Common myeloid progenitor, CD34-positive (primary cell): ENCODE measurements around the gene AIF1L.
A peak's percentile ranks its signal among the peaks of the same experiment; 100 is the strongest.
"Not testable (repeated sequence)": the region's sequence is repeated elsewhere in the genome, so short reads cannot be mapped to it uniquely, and the experiment has no call there.

Experiments
- CTCF ChIA-PET: fragments of 350-600 bp; sonication (Branson Sonifier 250); formaldehyde crosslinking; loops from one replicate; lab custom pipeline; 2021; ENCODE audit warnings: antibody characterized with exemption; lab: Charles Lee
- POLR2A ChIA-PET: fragments of 350-600 bp; sonication (Branson Sonifier 250); formaldehyde crosslinking; loops from one replicate; lab custom pipeline; 2021; ENCODE audit warnings: antibody characterized with exemption; lab: Charles Lee
- DNase-seq, 3 donors: peaks; one replicate each; pipeline versions ENCODE4 v3.0.0 to v3.0.0-alpha.2; 2013
- H3K27ac ChIP-seq, 2 experiments: 1 replicate in 1 of 2; 2 replicates in 1 of 2; pipeline ENCODE4 v1.7.0; 2013; ENCODE audit warnings: inconsistent platforms in 2 of 2, low read length in 2 of 2, mild to moderate bottlenecking in 2 of 2, low read depth in 1 of 2, moderate library complexity in 1 of 2; ENCODE audit not compliant: severe bottlenecking in 2 of 2, insufficient read depth in 1 of 2, poor library complexity in 1 of 2
- H3K27me3 ChIP-seq, 5 experiments: replicated peaks in 2 of 5; 1 replicate in 3 of 5; 2 replicates in 2 of 5; pipeline versions ENCODE4 v1.6.1 to v1.7.0; 2013; ENCODE audit warnings: low read length in 4 of 5, mild to moderate bottlenecking in 2 of 5, moderate library complexity in 2 of 5, inconsistent platforms in 1 of 5; ENCODE audit not compliant: insufficient read depth in 5 of 5, control insufficient read depth in 4 of 5
- H3K36me3 ChIP-seq, 4 experiments: 1 replicate in 2 of 4; 2 replicates in 2 of 4; pipeline versions ENCODE4 v1.6.1 to v1.7.0; 2013; ENCODE audit warnings: low read length in 3 of 4, control low read depth in 1 of 4, mild to moderate bottlenecking in 1 of 4; ENCODE audit not compliant: control insufficient read depth in 4 of 4, insufficient read depth in 4 of 4
- H3K4me1 ChIP-seq, 4 experiments: 1 replicate in 3 of 4; 2 replicates in 1 of 4; pipeline versions ENCODE4 v1.6.1 to v1.7.1; 2013; ENCODE audit warnings: low read length in 3 of 4, mild to moderate bottlenecking in 3 of 4, control low read depth in 1 of 4, inconsistent platforms in 1 of 4, moderate library complexity in 1 of 4; ENCODE audit not compliant: control insufficient read depth in 4 of 4, insufficient read depth in 4 of 4; ENCODE audit errors: control extremely low read depth in 1 of 4
- H3K4me3 ChIP-seq, 7 experiments: 1 replicate in 4 of 7; 2 replicates in 3 of 7; pipeline versions ENCODE4 v1.5.1 to v1.7.0; 2013; ENCODE audit warnings: mild to moderate bottlenecking in 7 of 7, low read length in 6 of 7, moderate library complexity in 6 of 7, inconsistent platforms in 2 of 7, low read depth in 2 of 7, control low read depth in 1 of 7; ENCODE audit not compliant: insufficient read depth in 4 of 7, control insufficient read depth in 1 of 7; ENCODE audit errors: extremely low read depth in 1 of 7
- H3K9me3 ChIP-seq, 5 experiments: 1 replicate in 4 of 5; 2 replicates in 1 of 5; pipeline versions ENCODE4 v1.6.1 to v1.7.1; 2013; ENCODE audit warnings: low read length in 4 of 5, mild to moderate bottlenecking in 2 of 5, inconsistent platforms in 1 of 5, low read depth in 1 of 5, moderate library complexity in 1 of 5; ENCODE audit not compliant: control insufficient read depth in 4 of 5, insufficient read depth in 2 of 5; ENCODE audit errors: control extremely low read depth in 1 of 5
- WGBS: methylation state at CpG from one replicate; pipeline ENCODE4 v1.1.5; 2013; ENCODE audit not compliant: insufficient coverage; 5-methylcytosine and 5-hydroxymethylcytosine counted together

AIF1L gene

DNA sequence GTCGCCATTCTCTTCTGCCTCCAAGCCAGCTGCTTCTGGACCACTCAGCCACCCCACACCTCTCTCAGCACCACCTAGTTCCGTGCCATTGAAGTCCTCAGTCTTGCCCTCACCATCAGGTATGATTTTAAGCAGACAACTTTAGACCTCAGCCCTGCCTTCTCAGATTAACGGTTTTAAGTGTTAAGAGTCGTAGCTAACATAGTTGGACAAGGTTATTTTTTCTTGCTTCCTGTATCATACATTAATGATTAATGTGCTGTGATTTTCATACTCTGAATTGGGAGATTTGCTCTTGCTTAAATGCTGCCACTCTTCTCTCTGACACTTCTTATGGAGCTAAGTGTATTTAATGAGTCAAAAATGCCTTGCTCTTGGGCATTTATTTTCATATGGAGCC, 49.9 kb downstream of the AIF1L start:
- Histone ChIP-seq H3K4me3 (no peak overlapping the region), H3K4me1 (peaks cover 0 to 18% (median 14%) of the 10 kb centered on the region in 4 experiments), H3K9me3 (no peaks in the 10 kb centered on the region), H3K27ac (no peak overlapping the region), H3K27me3 (no peaks in the 10 kb centered on the region), H3K36me3 (peaks cover 38 to 85% (median 60%) of the 10 kb centered on the region in 4 experiments)
- POLR2A ChIA-PET: no interaction called here
- DNase-seq: no peak
- CTCF ChIA-PET: interaction anchor here (0.9 to 1.1 kb wide), 2 partner anchors 11 to 191 kb away, joined by 3 read pairs; no protein-coding TSS in a partner anchor
- WGBS: 100% methylated on average over 2 of the region's 4 CpGs

GRCh38 chr9:131148276-131148675, 51.9 kb downstream of the AIF1L start:
- Histone ChIP-seq H3K27ac (peak overlapping the region; percentile 2 to 5), H3K27me3 (no peaks in the 10 kb centered on the region), H3K4me3 (no peak overlapping the region), H3K36me3 (peaks cover 39 to 91% (median 65%) of the 10 kb centered on the region in 4 experiments), H3K4me1 (peaks cover 0 to 18% (median 14%) of the 10 kb centered on the region in 4 experiments), H3K9me3 (no peaks in the 10 kb centered on the region)
- POLR2A ChIA-PET: no interaction called here
- CTCF ChIA-PET: no interaction called here
- no peak for DNase-seq
- WGBS: no CpG with 5 or more reads among the region's 3 CpGs

- POLR2A ChIA-PET: interaction anchor here (0.7 to 1.0 kb wide), 2 partner anchors 11 to 24 kb away, joined by 3 read pairs; partner anchors contain the start of gene NUP214
- H3K36me3 ChIP-seq: peaks cover 39 to 95% (median 68%) of the 10 kb centered on the region in 4 experiments
- CTCF ChIA-PET: interaction anchor here (1.4 to 1.6 kb wide), 2 partner anchors 9 to 31 kb away, joined by 3 read pairs; no protein-coding TSS in a partner anchor
Measured at GRCh38 chr9:131148966-131149687, 52.8 kb downstream of the AIF1L start.

GRCh38 chr9:131149688-131150053, 53.3 kb downstream of the AIF1L start:
- peaks cover 44 to 95% (median 70%) of the 10 kb centered on the region in 4 experiments for H3K36me3 ChIP-seq
- DNase-seq: peak; percentile 36 to 89 (median 78)
- peaks cover 0 to 18% (median 8%) of the 10 kb centered on the region in 4 experiments for H3K4me1 ChIP-seq
- no peak overlapping the region for H3K4me3 ChIP-seq
- H3K27me3 ChIP-seq: no peaks in the 10 kb centered on the region
- ChIA-PET CTCF (interaction anchor here (1.4 to 1.6 kb wide), 2 partner anchors 8 to 30 kb away, joined by 3 read pairs; no protein-coding TSS in a partner anchor), POLR2A (interaction anchor here (0.7 to 1.0 kb wide), 2 partner anchors 11 to 24 kb away, joined by 3 read pairs; partner anchors contain the start of gene NUP214)
- WGBS: 7% methylated on average over 3 of the region's 5 CpGs
- no peaks in the 10 kb centered on the region for H3K9me3 ChIP-seq
- peak overlapping the region; percentile 17 to 73 for H3K27ac ChIP-seq

More at GRCh38 chr9:131148966-131149687, 52.8 kb downstream of the AIF1L start:
- H3K27ac ChIP-seq: peak overlapping the region; percentile 17 to 73
- 90% methylated on average over 2 of the region's 7 CpGs for WGBS
- no peak for DNase-seq
- H3K9me3 ChIP-seq: no peaks in the 10 kb centered on the region
- no peaks in the 10 kb centered on the region for H3K27me3 ChIP-seq
- H3K4me1 ChIP-seq: peaks cover 0 to 18% (median 11%) of the 10 kb centered on the region in 4 experiments
- H3K4me3 ChIP-seq: no peak overlapping the region

DNA sequence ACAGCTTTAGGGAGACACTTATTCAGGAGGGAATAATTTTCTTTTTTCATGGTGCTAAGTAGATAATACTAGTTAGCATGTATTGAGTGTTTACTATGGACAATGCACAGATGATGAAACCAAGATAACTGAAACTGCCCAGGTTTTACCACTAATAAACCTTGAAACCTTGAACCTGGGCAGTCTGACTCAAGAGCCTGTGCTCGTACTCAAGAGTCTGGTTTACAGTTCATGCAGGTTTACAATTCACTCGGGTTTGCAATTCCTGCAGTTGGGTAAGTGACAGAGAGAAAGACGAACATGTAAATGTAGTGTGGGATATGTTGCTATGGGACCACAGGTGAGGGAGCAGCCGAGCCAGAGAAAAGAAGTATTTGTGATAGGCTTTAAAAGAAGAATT, 57.3 kb downstream of the AIF1L start:
- POLR2A ChIA-PET: no interaction called here
- H3K9me3 ChIP-seq: no peaks in the 10 kb centered on the region
- 100% methylated on average over 3 of the region's 4 CpGs for WGBS
- H3K4me3 ChIP-seq: no peak overlapping the region
- no peak for DNase-seq
- no peak overlapping the region for H3K27ac ChIP-seq
- peaks cover 22 to 79% (median 53%) of the 10 kb centered on the region in 4 experiments for H3K36me3 ChIP-seq
- no peaks in the 10 kb centered on the region for H3K27me3 ChIP-seq
- CTCF ChIA-PET: interaction anchor here (1.2 kb wide), 1 partner anchor 12 kb away, joined by 3 read pairs; no protein-coding TSS in a partner anchor
- peaks cover 0 to 18% (median 8%) of the 10 kb centered on the region in 4 experiments for H3K4me1 ChIP-seq

GRCh38 chr9:131158673-131159072, 62.3 kb downstream of the AIF1L start:
- DNase-seq, H3K4me3 ChIP-seq, H3K9me3 ChIP-seq, H3K27me3 ChIP-seq, H3K27ac ChIP-seq, H3K4me1 ChIP-seq, POLR2A ChIA-PET: not testable (repeated sequence)
- no CpG with 5 or more reads among the region's 1 CpG for WGBS
- CTCF ChIA-PET: interaction anchor here (1.1 to 1.6 kb wide), 2 partner anchors 9 to 19 kb away, joined by 3 to 5 read pairs; no protein-coding TSS in a partner anchor
- H3K36me3 ChIP-seq: peaks cover 22 to 74% (median 52%) of the 10 kb centered on the region in 4 experiments
